HG03469 (cell line): ENCODE measurements around the gene BCL2A1.
"Not testable (repeated sequence)": the region's sequence is repeated elsewhere in the genome, so short reads cannot be mapped to it uniquely, and the experiment has no call there.

ENCODE experiments used
- ATAC-seq: cut with Tn5 transposase; IDR thresholded peaks from one replicate; pipeline ENCODE4 v1.9.1; 2021; ENCODE audit warnings: mild to moderate bottlenecking, moderate library complexity, moderate number of reproducible peaks; ENCODE audit not compliant: unreplicated experiment

The BCL2A1 gene

GRCh38 chr15:79962178-79962577, 8.8 kb downstream of the BCL2A1 start:
- ATAC-seq = no peak

DNA sequence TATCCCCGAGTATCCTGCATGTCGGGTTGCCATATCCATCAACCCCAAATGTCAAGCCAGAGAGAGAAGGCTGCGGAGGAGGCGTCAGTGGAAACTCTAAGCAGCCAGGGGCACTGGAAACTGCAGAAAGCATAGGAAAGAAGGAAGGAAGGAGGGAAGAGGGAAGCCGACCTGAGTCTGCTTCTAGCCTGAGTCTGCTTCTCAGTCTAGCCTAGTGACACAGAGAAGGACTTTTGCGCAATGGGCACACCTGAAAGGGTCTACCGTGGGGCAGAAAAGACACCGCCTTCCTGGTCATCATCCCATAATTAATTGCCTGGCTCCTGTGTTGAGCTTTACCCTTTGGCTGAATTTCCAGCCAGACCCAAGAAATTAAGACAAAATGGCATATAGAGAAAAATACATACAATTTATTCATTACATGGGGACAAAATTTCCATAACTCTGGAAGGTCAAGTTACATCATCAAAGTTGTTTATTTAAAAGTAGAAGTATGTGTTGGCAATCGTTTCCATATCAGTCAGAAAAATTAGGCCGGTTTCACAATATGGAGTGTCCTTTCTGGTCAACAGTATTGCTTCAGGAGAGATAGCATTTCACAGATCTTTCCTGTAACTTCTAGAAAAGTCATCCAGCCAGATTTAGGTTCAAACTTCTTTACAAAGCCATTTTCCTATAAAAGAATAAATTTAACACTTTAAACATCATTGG, 10.3 kb downstream of the BCL2A1 start:
- ATAC-seq = no peak

GRCh38 chr15:79957741-79958140, 13.3 kb downstream of the BCL2A1 start:
- no peak for ATAC-seq

GRCh38 chr15:79956354-79956939, 14.5 kb downstream of the BCL2A1 start:
- no peak for ATAC-seq

GRCh38 chr15:79954661-79955060, 16.3 kb downstream of the BCL2A1 start:
- no peak for ATAC-seq

- ATAC-seq = no peak
These were observed 17.0 kb downstream of the BCL2A1 start for GRCh38 chr15:79953951-79954444.

DNA sequence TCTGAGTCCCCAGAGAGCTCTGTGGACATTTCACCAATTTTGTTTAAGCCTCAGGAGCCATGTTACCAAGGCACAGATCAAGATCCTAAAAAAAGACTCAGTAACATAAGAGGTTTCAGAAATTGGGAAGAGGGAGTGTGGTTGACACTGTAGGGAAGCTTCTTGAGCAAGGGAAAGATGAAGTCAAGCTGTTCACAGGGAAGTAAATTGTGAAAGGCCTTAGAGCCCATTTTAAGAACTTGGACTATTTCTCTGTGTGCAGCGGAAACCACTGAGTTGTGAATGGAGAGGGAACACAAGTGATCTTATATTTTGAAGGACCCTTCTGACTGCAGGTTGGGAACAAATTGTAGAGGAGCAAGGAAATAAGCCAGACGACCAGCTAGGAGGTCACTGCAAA, 18.7 kb downstream of the BCL2A1 start:
- no peak for ATAC-seq

GRCh38 chr15:79950247-79950646, 20.7 kb downstream of the BCL2A1 start:
- ATAC-seq = no peak

- ATAC-seq = no peak
These were observed 22.2 kb downstream of the BCL2A1 start for GRCh38 chr15:79948761-79949160.

DNA sequence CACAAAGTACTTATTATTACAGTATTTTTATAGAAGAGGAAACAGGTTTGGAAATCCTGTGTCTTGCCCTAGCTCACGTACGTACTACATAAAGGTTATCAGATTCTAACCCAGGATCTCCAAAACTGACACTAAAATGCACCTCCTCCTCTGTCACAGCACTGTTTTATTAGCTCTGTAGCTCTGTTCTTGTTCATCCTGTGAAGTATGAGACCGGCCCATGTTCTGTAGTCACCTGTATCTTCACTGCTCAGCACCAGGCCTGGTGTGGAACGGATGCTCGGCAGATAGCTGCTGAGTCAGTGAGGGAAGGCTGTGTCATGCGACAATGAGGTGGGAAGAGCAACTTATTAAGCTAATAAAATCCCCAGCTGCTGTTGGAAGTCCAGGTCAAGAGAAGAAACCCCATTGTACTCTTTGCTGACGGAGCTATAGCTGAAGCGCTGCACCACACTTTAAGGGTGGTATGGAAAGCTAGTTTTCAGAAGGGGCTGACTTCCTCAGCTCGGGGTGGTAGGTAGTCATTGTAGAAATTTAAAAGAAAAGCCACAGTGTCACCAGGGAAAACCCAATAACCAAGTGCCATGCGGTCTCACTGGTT, 22.8 kb downstream of the BCL2A1 start:
- no peak for ATAC-seq

- no peak for ATAC-seq
These were observed 24.0 kb downstream of the BCL2A1 start for GRCh38 chr15:79947009-79947408.

GRCh38 chr15:79944622-79945021, 26.4 kb downstream of the BCL2A1 start:
- ATAC-seq = no peak

GRCh38 chr15:79943820-79944219, 27.2 kb downstream of the BCL2A1 start:
- peak; percentile 71 for ATAC-seq

- ATAC-seq = no peak
These were observed 28.1 kb downstream of the BCL2A1 start for GRCh38 chr15:79942741-79943481.

- ATAC-seq = no peak
These were observed 31.6 kb downstream of the BCL2A1 start for GRCh38 chr15:79939399-79939798.

GRCh38 chr15:79938143-79938542, 32.9 kb downstream of the BCL2A1 start:
- ATAC-seq = no peak

GRCh38 chr15:79935556-79936201, 35.3 kb downstream of the BCL2A1 start:
- ATAC-seq = not testable (repeated sequence)

GRCh38 chr15:79933231-79933630, 37.8 kb downstream of the BCL2A1 start:
- no peak for ATAC-seq

- ATAC-seq = no peak
These were observed 38.5 kb downstream of the BCL2A1 start for GRCh38 chr15:79932447-79932846.

DNA sequence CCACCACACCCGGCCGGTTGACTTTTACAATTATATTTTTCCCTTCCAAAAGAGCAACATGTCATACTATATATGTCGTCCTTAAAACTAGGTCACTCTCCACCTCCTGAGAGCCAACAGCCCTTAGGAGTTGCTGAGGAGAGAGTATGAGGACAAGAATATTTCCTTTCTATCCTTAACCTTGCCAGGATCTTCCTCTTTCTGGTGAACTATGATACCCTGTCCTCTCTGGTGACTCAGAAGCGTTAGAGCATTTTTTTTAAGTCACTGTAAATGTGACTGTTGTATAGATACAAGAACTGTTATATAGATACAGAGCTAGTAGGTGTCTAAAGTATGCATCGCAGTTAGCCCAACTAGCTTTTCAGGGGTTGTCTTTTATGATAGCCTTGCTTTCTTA, 40.5 kb downstream of the BCL2A1 start:
- no peak for ATAC-seq

GRCh38 chr15:79929412-79929811, 41.6 kb downstream of the BCL2A1 start:
- ATAC-seq = no peak
